NCI-H226 (cell line): Measurements from ENCODE around the gene PGAP6.
"Not testable (repeated sequence)": the region's sequence is repeated elsewhere in the genome, so short reads cannot be mapped to it uniquely, and the experiment has no call there.

ENCODE experiments used
- DNase-seq: peaks from one replicate; pipeline ENCODE4 v3.0.0-alpha.2; 2015

The PGAP6 gene

GRCh38 chr16:366476-366875, 15.3 kb downstream of the PGAP6 start:
- no peak for DNase-seq

GRCh38 chr16:364595-365491, 16.9 kb downstream of the PGAP6 start:
- no peak for DNase-seq

DNA sequence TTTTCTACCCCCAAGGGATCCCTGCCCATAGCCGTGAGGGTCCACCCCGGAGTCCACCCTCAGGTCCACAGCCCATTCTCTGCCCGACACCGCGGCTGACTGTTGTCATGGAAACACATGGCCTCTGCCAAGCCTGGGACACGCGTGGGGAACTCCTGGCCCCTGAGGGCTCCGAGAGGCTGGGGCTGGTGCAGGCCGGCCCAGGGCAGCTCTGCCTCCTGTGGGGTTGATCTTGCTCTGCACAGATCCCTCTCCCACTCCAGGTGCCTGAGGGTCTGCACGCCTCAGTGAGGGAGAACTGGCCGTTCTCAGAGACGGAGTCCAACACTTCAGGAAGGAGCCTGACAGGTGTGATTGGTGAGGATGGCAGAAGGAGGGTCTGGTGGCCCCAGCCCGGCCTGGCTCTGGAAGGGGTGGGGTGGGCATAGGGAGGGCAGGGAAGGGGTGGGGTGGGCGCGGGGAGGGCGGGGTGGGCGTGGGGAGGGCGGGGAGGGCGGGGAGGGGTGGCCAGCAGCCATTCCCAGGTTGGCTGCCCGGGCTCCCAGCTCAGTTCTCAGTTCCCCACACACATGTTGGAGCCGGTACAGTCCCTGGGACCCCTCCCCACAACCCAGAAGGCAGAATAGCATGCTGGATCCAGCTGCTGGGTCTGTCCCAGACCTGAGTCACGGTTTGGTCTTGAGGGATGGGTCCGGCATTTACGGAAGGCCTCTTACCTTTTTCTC, 17.9 kb downstream of the PGAP6 start:
- no peak for DNase-seq

DNA sequence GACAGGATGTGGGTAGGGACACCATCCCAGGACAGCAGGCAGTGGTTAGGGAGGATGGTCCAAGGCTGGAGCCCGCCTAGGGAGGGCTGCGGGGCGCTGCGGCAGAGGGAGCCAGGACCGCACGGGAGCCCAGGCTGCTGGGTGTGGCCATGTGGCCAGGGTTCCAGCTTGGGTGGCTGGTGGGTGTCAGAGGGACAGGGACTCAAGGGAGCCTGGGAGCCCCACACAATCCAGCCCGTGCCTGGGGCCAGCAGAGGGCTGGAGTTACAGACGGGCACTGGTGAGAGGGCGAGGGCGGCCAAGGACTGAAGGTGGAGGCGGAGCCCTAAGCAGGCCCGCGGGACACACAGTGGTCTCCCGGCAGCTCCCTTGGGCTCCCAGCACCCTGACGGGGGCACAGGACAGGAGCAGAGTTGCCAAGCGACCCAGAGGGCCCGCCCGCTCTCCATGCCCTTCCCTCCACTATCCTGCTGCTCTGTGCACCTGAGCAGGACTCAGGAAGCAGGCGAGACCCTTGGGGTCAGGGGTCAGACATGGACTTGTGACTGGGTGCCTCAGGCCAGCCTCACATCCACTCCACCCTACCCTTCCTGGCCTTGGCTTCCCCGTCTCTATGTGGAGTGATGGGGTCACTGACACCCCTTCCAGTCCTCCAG, 18.5 kb downstream of the PGAP6 start:
- DNase-seq: no peak

DNA sequence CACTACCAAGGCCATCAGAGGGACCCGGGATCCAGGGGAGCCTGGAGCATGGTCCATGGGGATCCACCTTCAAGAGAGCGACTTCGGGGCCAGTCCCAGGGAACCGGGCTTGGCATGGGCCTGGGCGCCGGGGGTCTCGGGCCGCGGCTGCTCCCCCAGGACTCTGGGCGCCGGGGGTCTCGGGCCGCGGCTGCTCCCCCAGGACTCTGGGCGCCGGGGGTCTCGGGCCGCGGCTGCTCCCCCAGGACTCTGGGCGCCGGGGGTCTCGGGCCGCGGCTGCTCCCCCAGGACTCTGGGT, 19.1 kb downstream of the PGAP6 start:
- not testable (repeated sequence) for DNase-seq

DNA sequence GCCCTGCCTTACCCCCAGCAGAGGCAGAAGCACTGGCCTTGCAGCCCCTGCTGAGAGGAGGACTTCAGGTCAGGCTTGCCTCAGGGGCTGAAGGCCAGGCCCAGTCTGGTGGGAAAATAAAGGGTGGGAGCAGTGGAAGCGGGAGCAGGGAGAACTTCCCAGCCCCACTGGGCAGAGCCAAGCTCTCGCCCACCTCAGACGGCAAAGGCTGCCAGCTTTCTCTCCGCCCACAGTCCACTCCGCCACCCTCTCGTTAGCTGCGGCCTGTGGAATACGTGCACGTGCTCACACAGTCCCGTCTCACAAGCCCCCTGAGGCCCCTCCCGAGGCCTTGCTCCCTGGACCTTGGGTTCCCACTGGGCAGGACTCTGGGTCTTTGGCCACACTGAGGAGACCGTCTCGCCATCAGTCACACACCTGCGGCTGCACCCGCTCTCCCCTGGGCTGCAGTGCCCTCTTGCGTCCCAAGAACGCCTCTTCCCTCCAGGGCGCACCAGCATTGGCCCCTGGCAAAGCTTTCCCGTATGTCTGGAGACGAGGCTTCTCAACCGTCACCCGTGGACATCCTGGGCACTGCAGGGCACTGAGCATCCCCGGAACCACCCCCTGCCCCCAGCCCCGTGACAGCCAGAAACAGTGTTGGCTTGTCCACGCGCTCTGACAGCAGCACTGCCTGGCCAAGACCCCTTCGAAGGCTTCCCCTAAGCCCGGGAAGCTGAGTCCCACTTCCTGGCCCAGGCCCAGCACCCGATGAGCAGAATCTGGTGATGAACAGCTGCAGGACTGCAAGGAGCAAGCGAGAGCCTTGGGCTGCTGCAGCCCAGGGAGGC, 19.7 kb downstream of the PGAP6 start:
- peak; percentile 44 for DNase-seq

DNA sequence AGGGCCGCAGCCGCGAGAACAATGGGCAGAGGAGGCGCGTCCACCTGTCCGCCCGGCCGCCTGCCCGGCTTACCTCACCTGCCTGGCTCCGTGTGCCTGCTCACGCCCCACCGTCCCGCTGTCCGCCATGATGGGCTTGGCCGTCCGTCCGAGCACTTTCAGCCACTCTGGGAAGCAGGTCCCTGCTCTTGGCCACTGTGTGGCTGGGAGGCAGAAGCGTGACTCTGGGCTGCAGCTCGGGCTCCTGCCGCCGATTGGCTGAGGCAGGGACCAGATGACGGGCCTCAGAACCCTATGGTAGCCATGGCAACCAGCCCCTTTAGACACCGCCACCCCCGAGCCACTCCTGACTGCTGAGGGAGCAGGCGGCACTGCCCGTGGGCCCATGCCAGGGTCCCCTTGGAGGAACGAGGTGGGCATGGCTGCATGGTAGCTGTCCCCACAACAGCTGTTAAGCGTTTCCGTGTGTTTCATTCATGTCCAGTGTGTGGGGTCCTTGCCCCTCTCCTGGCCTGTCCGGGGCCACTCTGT, 20.4 kb downstream of the PGAP6 start:
- DNase-seq: no peak

DNA sequence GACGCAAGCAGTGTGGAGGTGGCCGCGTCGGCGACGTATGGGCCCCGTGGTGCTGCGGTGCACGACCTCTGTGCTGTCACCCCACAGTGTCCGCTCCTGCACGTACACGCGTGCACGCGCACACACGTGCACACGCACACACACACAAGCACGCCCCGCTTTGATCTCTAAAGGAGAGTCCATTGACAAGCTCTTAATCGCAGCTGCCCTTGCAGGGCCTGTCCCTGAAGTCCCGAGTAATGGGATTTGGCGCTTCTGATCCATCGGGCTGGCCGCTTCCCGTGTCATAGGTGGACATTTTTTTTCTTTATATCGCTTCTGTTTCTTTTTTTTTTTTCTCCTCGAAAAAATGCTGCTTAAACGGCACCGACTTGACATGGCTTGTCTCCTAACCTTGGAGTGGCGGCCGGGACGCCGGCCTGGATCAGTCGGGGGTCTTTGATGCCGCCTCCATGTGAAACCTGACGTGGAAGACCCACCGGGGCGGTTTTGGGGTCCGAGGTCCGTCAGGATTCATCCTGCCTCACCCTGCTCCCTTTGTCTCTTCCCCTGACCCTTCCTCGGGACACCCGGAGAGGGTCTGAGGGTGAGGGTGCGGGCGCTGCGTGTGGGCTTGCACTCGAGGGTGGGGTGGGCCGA, 21.0 kb downstream of the PGAP6 start:
- no peak for DNase-seq

DNA sequence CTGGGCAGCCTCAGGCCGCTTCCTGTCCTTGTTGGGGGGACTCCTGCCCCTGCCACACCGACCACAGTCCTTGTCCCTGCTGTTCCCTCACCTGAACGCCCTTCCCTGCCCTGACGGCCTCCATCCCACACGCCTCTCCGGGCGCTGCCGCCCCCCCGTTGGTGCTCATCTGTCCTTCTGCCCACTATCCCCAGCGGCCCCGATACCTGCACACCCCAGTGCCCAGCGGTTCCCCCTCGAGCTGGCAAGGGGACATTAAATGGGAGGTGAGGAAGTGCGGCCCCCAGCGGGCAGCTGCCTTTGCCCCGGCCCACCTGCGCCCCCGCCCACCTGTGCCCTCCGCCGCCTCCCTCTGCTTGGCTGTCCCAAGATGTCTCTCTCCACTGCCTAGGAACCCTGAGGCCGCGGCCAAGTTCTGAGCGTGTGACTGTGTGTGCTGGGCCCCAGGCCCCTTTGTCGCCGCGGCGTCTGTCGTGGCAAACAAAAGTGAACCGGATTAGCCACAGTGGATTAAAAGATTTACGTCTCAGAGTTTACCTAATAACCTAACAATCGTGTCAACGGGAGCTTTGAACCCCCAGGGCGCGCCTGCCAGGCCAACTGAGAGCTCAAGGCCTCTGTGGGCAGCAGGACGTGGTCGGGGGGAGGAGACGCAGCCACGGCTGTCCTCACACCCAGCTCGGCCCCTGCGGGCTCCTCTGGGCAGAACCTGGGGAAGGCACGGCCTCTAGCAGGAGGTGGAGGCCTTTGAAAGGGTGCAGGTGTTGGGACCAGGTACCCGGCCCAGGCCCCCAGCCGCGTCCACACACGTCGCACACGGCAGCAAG, 21.7 kb downstream of the PGAP6 start:
- DNase-seq: no peak

DNA sequence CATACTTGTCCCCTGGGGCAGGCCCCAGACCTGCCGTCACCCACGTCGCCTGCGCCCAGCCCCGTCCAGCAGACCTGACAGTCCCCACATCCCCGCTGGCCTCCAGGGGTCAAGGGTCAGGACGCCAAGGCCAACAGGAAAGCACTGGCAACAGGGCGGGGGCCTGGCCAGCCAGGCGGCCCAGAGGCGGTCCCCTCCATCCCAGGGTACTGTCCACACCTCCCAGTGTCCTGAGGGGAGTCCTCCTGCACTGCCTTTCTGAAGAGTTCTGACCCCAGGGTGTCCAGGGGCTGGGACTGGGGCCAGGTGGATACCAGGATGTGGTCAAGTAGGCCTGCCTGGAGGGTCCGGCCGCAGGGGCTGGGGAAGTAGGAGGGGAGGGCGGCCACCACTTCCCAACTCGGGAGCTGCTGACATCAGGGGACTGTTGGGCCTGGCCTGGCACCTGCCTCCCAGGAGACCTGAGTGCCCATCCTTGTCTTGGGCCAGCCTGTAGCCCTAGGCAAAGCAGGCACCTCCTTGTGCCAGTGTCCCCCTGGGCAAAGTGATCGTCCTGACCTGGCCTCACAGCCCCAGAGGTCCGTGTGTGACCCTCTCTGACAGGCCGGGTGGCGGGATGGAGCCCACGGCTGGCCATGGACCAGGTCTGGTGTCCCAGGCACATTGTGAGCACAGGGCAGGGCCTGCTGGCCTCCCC, 22.6 kb downstream of the PGAP6 start:
- no peak for DNase-seq

GRCh38 chr16:356741-357140, 25.0 kb downstream of the PGAP6 start:
- no peak for DNase-seq

DNA sequence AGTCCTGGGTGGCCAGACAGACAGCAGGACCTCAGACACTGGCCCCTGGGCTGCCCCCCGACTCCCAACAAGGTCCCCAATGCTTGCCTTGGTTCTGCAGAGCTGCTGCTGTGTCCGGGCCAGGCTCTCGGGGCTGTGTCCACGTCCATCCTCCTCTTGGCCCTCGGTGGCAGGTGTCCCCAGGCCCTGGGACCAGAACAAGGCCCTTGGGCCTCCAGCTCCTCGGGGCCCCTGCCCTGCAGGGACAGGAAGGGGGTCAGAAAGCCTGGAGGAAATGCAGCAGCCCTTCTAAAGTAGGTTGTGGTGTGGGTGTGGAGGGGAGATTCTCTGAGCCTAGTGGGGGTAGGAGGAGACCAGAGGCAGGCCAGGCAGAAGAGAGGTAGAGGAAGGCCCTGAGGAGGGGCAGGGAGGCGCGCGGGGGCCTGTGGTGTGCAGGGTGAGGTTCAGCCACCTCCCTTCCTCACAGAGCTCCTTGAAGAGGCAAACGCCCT, 26.8 kb downstream of the PGAP6 start:
- DNase-seq: no peak

GRCh38 chr16:354291-354881, 27.4 kb downstream of the PGAP6 start:
- DNase-seq: no peak

GRCh38 chr16:353404-354290, 28.1 kb downstream of the PGAP6 start:
- DNase-seq: no peak

DNA sequence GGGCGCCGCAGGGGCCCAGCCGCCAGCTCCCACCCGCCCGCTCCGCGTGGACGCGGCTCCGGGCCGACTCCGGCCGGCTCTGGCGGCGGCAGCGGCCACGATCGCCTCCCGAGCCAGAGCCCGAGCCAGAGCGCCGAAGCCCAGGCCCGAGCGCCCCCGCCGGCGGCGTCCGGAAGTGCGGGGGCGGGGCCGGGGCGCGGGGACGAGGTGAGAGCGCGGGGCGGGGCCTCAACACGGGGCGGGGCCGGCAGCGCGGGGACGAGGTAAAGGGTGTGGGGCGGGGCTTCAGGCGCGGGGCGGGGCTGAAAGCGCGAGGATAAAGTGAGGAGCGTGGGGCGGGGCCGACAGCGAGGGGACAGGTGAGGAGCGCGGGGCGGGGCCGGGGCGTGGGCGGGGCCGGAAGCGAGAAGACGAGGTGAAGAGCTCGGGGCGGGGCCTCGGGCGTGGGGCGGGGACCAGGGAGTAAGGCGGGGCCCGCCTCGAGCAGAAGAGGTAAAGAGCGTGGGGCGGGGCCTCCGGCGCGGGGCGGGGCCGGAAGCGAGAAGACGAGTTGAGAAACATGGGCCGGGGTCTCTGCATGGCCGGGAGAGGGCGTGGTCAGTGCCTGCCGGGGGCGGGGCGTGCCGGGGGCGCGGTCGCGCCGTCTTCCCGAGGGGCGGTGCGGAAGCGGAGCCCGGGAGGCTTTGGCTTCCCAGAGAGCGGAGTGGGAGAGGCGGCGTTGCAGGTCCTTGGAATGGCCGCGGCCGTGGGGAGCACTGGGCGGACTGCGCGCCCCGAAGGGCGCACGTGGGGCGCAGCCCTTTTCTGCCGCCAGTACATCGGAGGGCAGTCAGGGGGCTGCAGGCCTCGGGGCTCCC, 29.0 kb downstream of the PGAP6 start, which contains the start of gene AXIN1:
TSS of gene AXIN1 (minus strand) at position 177 of the 857 bp plus-strand sequence. CDS start 5,698 bp downstream, outside the sequence.
- DNase-seq: peak; percentile 89

DNA sequence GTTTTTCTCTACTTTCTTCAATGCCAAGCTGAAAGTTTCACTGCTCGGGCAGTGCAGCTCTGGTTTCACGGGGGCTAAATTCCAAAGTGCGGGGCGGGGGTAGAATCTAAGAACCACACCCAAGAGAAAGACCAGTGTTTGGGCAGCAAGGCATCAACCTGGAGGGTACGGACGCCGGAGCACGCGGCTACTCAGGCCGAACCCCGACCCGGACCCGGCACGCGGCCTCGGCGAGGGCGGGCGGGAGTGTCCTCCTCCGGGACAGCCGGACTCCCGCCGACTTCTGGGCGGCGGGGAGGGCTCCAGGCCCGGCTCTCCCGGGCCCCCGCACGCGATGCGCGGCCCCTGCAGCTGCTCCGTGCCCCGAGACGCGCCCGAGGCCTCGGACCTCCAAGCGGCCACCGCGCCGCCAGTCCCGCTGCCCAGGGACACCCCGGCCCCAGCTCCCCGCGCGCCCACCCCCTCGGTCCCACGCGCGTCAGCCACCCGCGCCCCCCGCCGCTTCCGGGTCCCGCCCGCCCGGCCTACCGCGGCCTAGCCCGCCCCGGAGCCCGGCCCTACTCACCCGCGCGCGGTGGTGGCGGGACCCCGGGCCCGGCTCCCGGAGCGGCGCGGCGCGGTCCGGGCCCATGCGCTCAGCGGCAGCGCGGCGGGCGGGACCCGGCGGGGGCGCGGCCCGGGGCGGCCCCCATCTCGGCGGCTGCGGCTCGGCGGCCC, 29.8 kb downstream of the PGAP6 start:
- DNase-seq: no peak

DNA sequence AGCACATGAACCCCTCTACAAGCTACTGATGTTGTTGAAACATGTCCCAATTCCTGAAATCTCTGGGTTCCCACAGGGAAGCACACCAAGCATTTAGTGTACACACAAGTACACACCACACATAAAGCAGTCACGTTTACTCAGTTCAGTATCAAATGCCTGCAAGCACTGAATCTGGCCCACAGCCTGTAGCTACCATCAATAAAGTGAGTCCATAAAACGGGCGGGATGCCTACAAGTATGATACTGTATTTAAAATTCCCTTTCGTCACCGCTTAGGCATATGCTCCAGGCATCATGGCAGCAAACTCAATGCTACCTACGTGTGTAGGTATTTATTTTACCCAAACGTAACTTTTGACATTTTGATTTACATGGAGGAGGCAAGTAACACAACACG, 31.6 kb downstream of the PGAP6 start:
- DNase-seq: no peak
